Measurements from ENCODE around the gene UGT1A7.

UGT1A7 gene

GRCh38 chr2:233798335-233799086, 116.8 kb downstream of the UGT1A7 start:
- H3K4me3 ChIP-seq (ENCODE audit: severe bottlenecking): no peak overlapping the region
- no peak overlapping the region for H3K27ac ChIP-seq (ENCODE audit: poor library complexity, severe bottlenecking)
- H3K4me1 ChIP-seq (ENCODE audit: insufficient read depth, poor library complexity, severe bottlenecking): no peaks in the 10 kb centered on the region
- no peaks in the 10 kb centered on the region for H3K9me3 ChIP-seq (ENCODE audit: severe bottlenecking)
- no peaks in the 10 kb centered on the region for H3K36me3 ChIP-seq (ENCODE audit: low read depth)
- DNase-seq (ENCODE audit: low spot score) (no peak), ATAC-seq (ENCODE audit: low read depth) (no peak)
- H3K27me3 ChIP-seq (ENCODE audit: insufficient read depth, poor library complexity, severe bottlenecking): no peaks in the 10 kb centered on the region
- TF ChIP-seq CTCF (IDR thresholded peaks at IDR 0.05; ENCODE audit: poor library complexity, severe bottlenecking): no peak

GRCh38 chr2:233799087-233799665, 117.5 kb downstream of the UGT1A7 start:
- no peak for ATAC-seq (ENCODE audit: low read depth)
- H3K4me3 ChIP-seq (ENCODE audit: severe bottlenecking): no peak overlapping the region

GRCh38 chr2:233799716-233800115, 118.0 kb downstream of the UGT1A7 start:
- Histone ChIP-seq H3K9me3 (ENCODE audit: severe bottlenecking) (no peaks in the 10 kb centered on the region), H3K36me3 (ENCODE audit: low read depth) (no peaks in the 10 kb centered on the region), H3K4me1 (ENCODE audit: insufficient read depth, poor library complexity, severe bottlenecking) (no peaks in the 10 kb centered on the region), H3K27ac (ENCODE audit: poor library complexity, severe bottlenecking) (no peak overlapping the region), H3K4me3 (ENCODE audit: severe bottlenecking) (no peak overlapping the region), H3K27me3 (ENCODE audit: insufficient read depth, poor library complexity, severe bottlenecking) (no peaks in the 10 kb centered on the region)
- ATAC-seq (ENCODE audit: low read depth): no peak
- no peak for DNase-seq (ENCODE audit: low spot score)
- TF ChIP-seq CTCF (IDR thresholded peaks at IDR 0.05; ENCODE audit: poor library complexity, severe bottlenecking): no peak

More at GRCh38 chr2:233799087-233799665, 117.5 kb downstream of the UGT1A7 start:
- H3K4me1 ChIP-seq (ENCODE audit: insufficient read depth, poor library complexity, severe bottlenecking): no peaks in the 10 kb centered on the region
- DNase-seq (ENCODE audit: low spot score): no peak
- H3K9me3 ChIP-seq (ENCODE audit: severe bottlenecking): no peaks in the 10 kb centered on the region
- H3K36me3 ChIP-seq (ENCODE audit: low read depth): no peaks in the 10 kb centered on the region
- H3K27me3 ChIP-seq (ENCODE audit: insufficient read depth, poor library complexity, severe bottlenecking): no peaks in the 10 kb centered on the region
- H3K27ac ChIP-seq (ENCODE audit: poor library complexity, severe bottlenecking): no peak overlapping the region
- TF ChIP-seq CTCF (IDR thresholded peaks at IDR 0.05; ENCODE audit: poor library complexity, severe bottlenecking): no peak

- Histone ChIP-seq H3K36me3 (ENCODE audit: low read depth) (no peaks in the 10 kb centered on the region), H3K27me3 (ENCODE audit: insufficient read depth, poor library complexity, severe bottlenecking) (no peaks in the 10 kb centered on the region), H3K4me3 (ENCODE audit: severe bottlenecking) (no peak overlapping the region), H3K27ac (ENCODE audit: poor library complexity, severe bottlenecking) (no peak overlapping the region), H3K9me3 (ENCODE audit: severe bottlenecking) (no peaks in the 10 kb centered on the region), H3K4me1 (ENCODE audit: insufficient read depth, poor library complexity, severe bottlenecking) (no peaks in the 10 kb centered on the region)
- DNase-seq (ENCODE audit: low spot score) (no peak), ATAC-seq (ENCODE audit: low read depth) (no peak)
- no peak for TF ChIP-seq CTCF (IDR thresholded peaks at IDR 0.05; ENCODE audit: poor library complexity, severe bottlenecking)
Observed at GRCh38 chr2:233800208-233800607, 118.5 kb downstream of the UGT1A7 start.
